Hepatocyte (in vitro differentiated cells): ENCODE measurements around the gene PEX1. TPM values are rescaled to one million over a fixed set of nuclear protein-coding genes. Genes with fewer than 3 reads are reported as not detected.
"Not testable (repeated sequence)": the region's sequence is repeated elsewhere in the genome, so short reads cannot be mapped to it uniquely, and the experiment has no call there.

Experiments used
- DNase-seq: peaks from one replicate; pipeline ENCODE4 v3.0.0-alpha.2; 2016; ENCODE audit warnings: low spot score
- H2AFZ ChIP-seq: fragments of 200-600 bp; sonication (generic); 2 replicates; pipeline ENCODE4 v1.6.0; 2016; ENCODE audit warnings: antibody characterized with exemption, mild to moderate bottlenecking
- H3K27ac ChIP-seq: fragments of 200-600 bp; sonication (generic); 2 replicates; pipeline ENCODE4 v1.5.1; 2016; ENCODE audit warnings: mild to moderate bottlenecking
- H3K27me3 ChIP-seq: fragments of 200-600 bp; sonication (generic); 2 replicates; pipeline ENCODE4 v1.6.1; 2016
- H3K36me3 ChIP-seq: fragments of 200-600 bp; sonication (generic); replicated peaks from 2 replicates; pipeline ENCODE4 v1.5.1; 2016; ENCODE audit warnings: low read depth; ENCODE audit not compliant: insufficient read depth
- H3K4me1 ChIP-seq: fragments of 200-600 bp; sonication (generic); 2 replicates; pipeline ENCODE4 v1.5.1; 2016; ENCODE audit warnings: mild to moderate bottlenecking, moderate library complexity; ENCODE audit not compliant: insufficient read depth
- H3K4me2 ChIP-seq: fragments of 200-600 bp; sonication (generic); 2 replicates; pipeline ENCODE4 v1.6.0; 2016
- H3K4me3 ChIP-seq: fragments of 200-600 bp; sonication (generic); 2 replicates; pipeline ENCODE4 v1.5.1; 2016; ENCODE audit warnings: mild to moderate bottlenecking
- H3K79me2 ChIP-seq: fragments of 200-600 bp; sonication (generic); 2 replicates; pipeline ENCODE4 v1.6.0; 2017; ENCODE audit warnings: mild to moderate bottlenecking
- H3K9me2 ChIP-seq: fragments of 200-600 bp; sonication (generic); replicated peaks from 2 replicates; pipeline ENCODE4 v1.6.0; 2017; ENCODE audit warnings: mild to moderate bottlenecking; ENCODE audit not compliant: insufficient read depth
- H3K9me3 ChIP-seq: fragments of 200-600 bp; sonication (generic); 2 replicates; pipeline ENCODE4 v1.5.1; 2016; ENCODE audit warnings: low read depth, mild to moderate bottlenecking
- H4K20me1 ChIP-seq: fragments of 200-600 bp; sonication (generic); 2 replicates; pipeline ENCODE4 v1.6.0; 2016; ENCODE audit warnings: mild to moderate bottlenecking; ENCODE audit not compliant: insufficient read depth, poor library complexity, severe bottlenecking
- CTCF ChIP-seq: fragments of 200-600 bp; sonication (generic); IDR thresholded peaks from 2 replicates; pipeline ENCODE4 v1.5.1; 2016; ENCODE audit warnings: antibody characterized with exemption, mild to moderate bottlenecking; ENCODE audit not compliant: poor library complexity
- EZH2 ChIP-seq: fragments of 200-600 bp; sonication (generic); IDR thresholded peaks from 2 replicates; pipeline ENCODE4 v1.6.1; 2016; ENCODE audit warnings: antibody characterized with exemption, mild to moderate bottlenecking, borderline replicate concordance
- EZH2phosphoT487 ChIP-seq: fragments of 200-600 bp; sonication (generic); IDR thresholded peaks from one replicate; pipeline ENCODE4 v1.6.1; 2018; ENCODE audit warnings: antibody characterized with exemption, mild to moderate bottlenecking, low read depth, moderate library complexity; ENCODE audit not compliant: unreplicated experiment, severe bottlenecking
- WGBS: methylation state at CpG from one replicate; pipeline ENCODE4 v1.1.6; 2016; ENCODE audit warnings: low lambda C conversion rate; ENCODE audit errors: missing lambda C conversion rate; 5-methylcytosine and 5-hydroxymethylcytosine counted together
- polyA plus RNA-seq: library from polyadenylated mRNA; unstranded; fragments of >200 nt; fragmentation: Nextera tagmentation; extraction: Ambion mirVana; gene quantifications from 2 replicates; pipeline ENCODE4 v1.2.1, GENCODE V29; 2016
- total RNA-seq: library from RNA; depleted of rRNA; stranded (reverse); fragments of >200 nt; gene quantifications from 2 replicates; pipeline ENCODE4 v1.2.3, GENCODE V29; 2014

PEX1 gene
- total and polyA plus RNA-seq, 2 experiments from 2014 or later = 10.6 to 23.2 TPM

- Histone ChIP-seq H3K27me3 (no peaks in the 10 kb centered on the region), H3K4me3 (no peak overlapping the region), H3K4me1 (no peaks in the 10 kb centered on the region), H3K9me2 (no peaks in the 10 kb centered on the region), H3K4me2 (no peak overlapping the region), H4K20me1 (no peaks in the 10 kb centered on the region), H3K36me3 (no peaks in the 10 kb centered on the region), H3K27ac (no peak overlapping the region), H3K9me3 (no peaks in the 10 kb centered on the region), H2AFZ (no peak overlapping the region), H3K79me2 (no peaks in the 10 kb centered on the region)
- TF ChIP-seq EZH2phosphoT487 = no peak
- TF ChIP-seq CTCF = no peak
- TF ChIP-seq EZH2 = no peak
- 94% methylated on average over 1 of the region's 1 CpG for WGBS
- no peak for DNase-seq
These were observed 38.7 kb downstream of the PEX1 start for GRCh38 chr7:92489634-92490033.

- H3K79me2 ChIP-seq = no peaks in the 10 kb centered on the region
- H3K4me2 ChIP-seq = no peak overlapping the region
- no peak for DNase-seq
- H3K27me3 ChIP-seq = no peaks in the 10 kb centered on the region
- no peak overlapping the region for H2AFZ ChIP-seq
- no peaks in the 10 kb centered on the region for H3K9me2 ChIP-seq
- H3K9me3 ChIP-seq = no peaks in the 10 kb centered on the region
- no peak overlapping the region for H3K4me3 ChIP-seq
- H3K36me3 ChIP-seq = no peaks in the 10 kb centered on the region
- H3K27ac ChIP-seq = no peak overlapping the region
- H4K20me1 ChIP-seq = no peaks in the 10 kb centered on the region
- H3K4me1 ChIP-seq = no peaks in the 10 kb centered on the region
- TF ChIP-seq EZH2phosphoT487 (no peak), EZH2 (no peak), CTCF (no peak)
These were observed 40.5 kb downstream of the PEX1 start for GRCh38 chr7:92487804-92488203.

DNA sequence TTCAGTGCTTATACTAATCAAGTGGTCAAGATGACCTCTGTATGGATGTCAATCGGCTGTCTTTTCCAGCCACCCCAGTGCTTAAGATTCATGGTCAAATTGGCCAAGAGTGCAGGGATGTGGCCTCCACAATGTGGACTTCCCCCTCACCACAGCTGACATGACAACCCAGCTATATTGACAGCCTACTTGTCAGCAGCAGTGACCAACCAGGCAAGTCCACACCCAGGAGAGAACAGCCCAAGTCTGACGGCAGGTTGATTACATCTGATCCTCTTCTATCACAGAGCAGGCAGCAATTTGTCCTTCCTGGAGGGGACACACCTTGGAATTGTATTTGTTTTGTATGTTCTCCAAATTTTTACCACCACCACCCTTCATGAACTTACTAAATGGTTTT, 42.3 kb downstream of the PEX1 start:
- Histone ChIP-seq H3K9me3 (no peaks in the 10 kb centered on the region), H3K9me2 (no peaks in the 10 kb centered on the region), H2AFZ (no peak overlapping the region), H3K27me3 (no peaks in the 10 kb centered on the region), H4K20me1 (no peaks in the 10 kb centered on the region), H3K27ac (no peak overlapping the region), H3K4me3 (no peak overlapping the region), H3K4me2 (no peak overlapping the region), H3K4me1 (no peaks in the 10 kb centered on the region), H3K79me2 (no peaks in the 10 kb centered on the region), H3K36me3 (no peaks in the 10 kb centered on the region)
- 92% methylated on average over 2 of the region's 2 CpGs for WGBS
- no peak for TF ChIP-seq EZH2phosphoT487
- no peak for TF ChIP-seq EZH2
- no peak for TF ChIP-seq CTCF
- no peak for DNase-seq

DNA sequence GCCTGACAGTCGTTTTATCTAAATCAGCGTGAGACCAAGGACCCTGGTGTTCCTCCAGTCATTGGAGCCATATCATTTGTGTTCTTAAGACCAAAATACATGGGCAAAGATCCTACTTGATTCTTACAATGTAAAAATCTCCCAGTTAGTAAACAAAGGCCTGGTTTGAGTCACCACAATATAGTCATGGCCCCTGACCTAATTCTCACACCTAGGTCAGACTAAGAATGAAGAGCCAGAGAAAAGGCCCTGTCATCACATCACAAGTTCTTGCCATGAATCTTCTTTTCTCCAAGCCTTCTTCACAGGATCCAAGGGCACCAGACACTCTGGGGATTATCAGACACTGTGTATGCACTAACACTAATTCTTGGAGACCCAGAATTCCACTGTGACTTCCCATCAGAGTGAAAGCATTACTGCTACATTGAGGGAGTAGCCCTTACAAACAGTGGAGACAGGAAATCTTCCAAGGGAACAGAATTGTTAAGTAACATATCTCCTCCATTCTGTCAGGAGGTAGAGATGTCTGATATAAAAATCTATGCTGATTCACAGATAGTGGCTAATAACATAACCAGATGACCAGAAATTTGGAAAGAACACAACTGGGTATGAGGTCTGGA, 42.9 kb downstream of the PEX1 start:
- Histone ChIP-seq H3K79me2 (no peaks in the 10 kb centered on the region), H3K4me2 (no peak overlapping the region), H3K4me1 (no peaks in the 10 kb centered on the region), H3K27ac (no peak overlapping the region), H3K27me3 (no peaks in the 10 kb centered on the region), H2AFZ (no peak overlapping the region), H4K20me1 (no peaks in the 10 kb centered on the region), H3K36me3 (no peaks in the 10 kb centered on the region), H3K4me3 (no peak overlapping the region), H3K9me2 (no peaks in the 10 kb centered on the region), H3K9me3 (no peaks in the 10 kb centered on the region)
- no peak for DNase-seq
- WGBS = 94% methylated on average over 2 of the region's 2 CpGs
- TF ChIP-seq EZH2phosphoT487 (no peak), EZH2 (no peak), CTCF (no peak)

GRCh38 chr7:92484226-92484625, 44.1 kb downstream of the PEX1 start:
- H3K27me3 ChIP-seq, H3K4me1 ChIP-seq, H3K79me2 ChIP-seq, H4K20me1 ChIP-seq, DNase-seq, H3K27ac ChIP-seq, H2AFZ ChIP-seq, H3K9me2 ChIP-seq, H3K4me2 ChIP-seq, H3K4me3 ChIP-seq, H3K9me3 ChIP-seq, H3K36me3 ChIP-seq: not testable (repeated sequence)
- WGBS = 97% methylated on average over 6 of the region's 6 CpGs
